ENCODE measurements around the gene PAIP2.

DNA sequence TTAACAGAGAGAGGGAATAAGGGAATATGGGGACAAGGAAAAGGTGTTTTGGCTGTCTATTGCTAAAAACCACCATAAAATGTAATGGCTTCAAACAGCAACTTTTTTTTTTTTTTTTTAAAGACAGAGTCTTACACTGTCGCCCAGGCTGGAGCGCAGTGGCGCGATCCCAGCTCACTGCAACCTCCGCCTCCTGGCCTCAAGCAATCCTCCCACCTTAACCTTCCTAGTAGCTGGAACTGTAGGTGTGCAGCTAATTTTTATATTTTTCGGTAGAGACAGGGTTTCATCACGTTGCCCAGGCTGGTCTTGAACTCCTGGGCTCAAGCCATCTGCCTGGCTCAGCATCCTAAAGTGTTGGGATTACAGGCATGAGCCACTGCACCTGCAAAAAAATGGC lies 66.5 kb downstream of the PAIP2 start:
- TF ChIP-seq, protein P1, sequence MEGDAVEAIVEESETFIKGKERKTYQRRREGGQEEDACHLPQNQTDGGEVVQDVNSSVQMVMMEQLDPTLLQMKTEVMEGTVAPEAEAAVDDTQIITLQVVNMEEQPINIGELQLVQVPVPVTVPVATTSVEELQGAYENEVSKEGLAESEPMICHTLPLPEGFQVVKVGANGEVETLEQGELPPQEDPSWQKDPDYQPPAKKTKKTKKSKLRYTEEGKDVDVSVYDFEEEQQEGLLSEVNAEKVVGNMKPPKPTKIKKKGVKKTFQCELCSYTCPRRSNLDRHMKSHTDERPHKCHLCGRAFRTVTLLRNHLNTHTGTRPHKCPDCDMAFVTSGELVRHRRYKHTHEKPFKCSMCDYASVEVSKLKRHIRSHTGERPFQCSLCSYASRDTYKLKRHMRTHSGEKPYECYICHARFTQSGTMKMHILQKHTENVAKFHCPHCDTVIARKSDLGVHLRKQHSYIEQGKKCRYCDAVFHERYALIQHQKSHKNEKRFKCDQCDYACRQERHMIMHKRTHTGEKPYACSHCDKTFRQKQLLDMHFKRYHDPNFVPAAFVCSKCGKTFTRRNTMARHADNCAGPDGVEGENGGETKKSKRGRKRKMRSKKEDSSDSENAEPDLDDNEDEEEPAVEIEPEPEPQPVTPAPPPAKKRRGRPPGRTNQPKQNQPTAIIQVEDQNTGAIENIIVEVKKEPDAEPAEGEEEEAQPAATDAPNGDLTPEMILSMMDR (IDR thresholded peaks at IDR 0.05), result no peak
- no peak for TF ChIP-seq POLR2A (IDR thresholded peaks at IDR 0.05; ENCODE audit: low read depth)

Measured in esophagus muscularis mucosa (tissue), 3 donors.